DMS153 treated with DMSO at 0.1 percent for 48 hours (cell line): Measurements from ENCODE around the gene TMEM244.
"Not testable (repeated sequence)": the region's sequence is repeated elsewhere in the genome, so short reads cannot be mapped to it uniquely, and the experiment has no call there.

Experiments used
- DNase-seq: peaks from one replicate; lab custom pipeline; 2025; ENCODE audit not compliant: unreplicated experiment; lab: John Stamatoyannopoulos, UW

The TMEM244 gene

GRCh38 chr6:129817332-129817731 is 43.8 kb downstream of the TMEM244 start:
- no peak for DNase-seq

GRCh38 chr6:129812145-129812777 is 48.9 kb downstream of the TMEM244 start:
- no peak for DNase-seq

- not testable (repeated sequence) for DNase-seq
Observed at GRCh38 chr6:129807141-129807540, 54.0 kb downstream of the TMEM244 start.

GRCh38 chr6:129802920-129803319 is 58.2 kb downstream of the TMEM244 start:
- DNase-seq: not testable (repeated sequence)

- no peak for DNase-seq
Observed at GRCh38 chr6:129801909-129802308, 59.2 kb downstream of the TMEM244 start.

GRCh38 chr6:129795261-129795660 is 65.9 kb downstream of the TMEM244 start:
- DNase-seq: no peak

- DNase-seq: no peak
Observed at GRCh38 chr6:129793447-129793846, 67.7 kb downstream of the TMEM244 start.

- no peak for DNase-seq
Observed at GRCh38 chr6:129792049-129792448, 69.1 kb downstream of the TMEM244 start.

- no peak for DNase-seq
Observed at GRCh38 chr6:129790785-129791184, 70.3 kb downstream of the TMEM244 start.

GRCh38 chr6:129789974-129790373 is 71.1 kb downstream of the TMEM244 start:
- no peak for DNase-seq

GRCh38 chr6:129787816-129788215 is 73.3 kb downstream of the TMEM244 start:
- no peak for DNase-seq

- DNase-seq: no peak
Observed at GRCh38 chr6:129786548-129786947, 74.6 kb downstream of the TMEM244 start.

GRCh38 chr6:129785756-129786135 is 75.4 kb downstream of the TMEM244 start:
- no peak for DNase-seq

GRCh38 chr6:129785047-129785755 is 75.9 kb downstream of the TMEM244 start:
- no peak for DNase-seq
